Ovary (tissue), 3 donors: ENCODE results near the gene RMI2.

Experiments
- CTCF ChIP-seq, 3 donors: fragments of 450-650 bp in 2 of 3; fragments of 200-600 bp in 1 of 3; IDR thresholded peaks; one replicate each; pipeline versions ENCODE4 v1.5.1 to v1.8.0; 2016 to 2022; ENCODE audit warnings: antibody characterized with exemption in 3 of 3, mild to moderate bottlenecking in 1 of 3
- POLR2A ChIP-seq: fragments of 450-650 bp; IDR thresholded peaks from one replicate; pipeline ENCODE4 v1.6.1; 2017; ENCODE audit warnings: antibody characterized with exemption, mild to moderate bottlenecking, moderate library complexity
- donor health status: DM: no; HTN: no; CAD: no.

GRCh38 chr16:11318817-11319216, 26.4 kb upstream of the RMI2 start:
- no peak for TF ChIP-seq POLR2A
- TF ChIP-seq CTCF (IDR thresholded peaks at IDR 0.05) = no peak
